ENCODE measurements around the gene PLEKHA7. TPM values are rescaled to one million over a fixed set of nuclear protein-coding genes. Genes with fewer than 3 reads are reported as not detected.

The PLEKHA7 gene
- total RNA-seq, 1 experiment from 2014 or later: 57.6 TPM

- intact Hi-C loops (cut with micrococcal nuclease; ENCODE audit: unreplicated experiment): loop anchor here (1.0 to 2.0 kb wide), 2 partner anchors 19 to 61 kb away; no protein-coding TSS in a partner anchor
- ChIA-PET POLR2A (no interaction called here), CTCF (interaction anchor here (1.6 kb wide), 1 partner anchor 61 kb away, joined by 8 read pairs; no protein-coding TSS in a partner anchor)
- Histone ChIP-seq H3K9me3 (no peaks in the 10 kb centered on the region), H3K36me3 (ENCODE audit: control insufficient read depth, insufficient read depth, low read length) (no peaks in the 10 kb centered on the region), H3K4me3 (ENCODE audit: low read depth, low read length) (no peak overlapping the region), H3K4me1 (peaks cover 11% of the 10 kb centered on the region), H3K27me3 (replicated peaks; ENCODE audit: control insufficient read depth, insufficient read depth, low read length) (no peaks in the 10 kb centered on the region)
- no peak for DNase-seq
- H3K36me3 Mint-ChIP-seq (ENCODE audit: insufficient read depth, unreplicated experiment): no peaks in the 10 kb centered on the region
- TF ChIP-seq CTCF (IDR thresholded peaks at IDR 0.05; ENCODE audit: insufficient read depth in 1 of 2, low read depth in 1 of 2, low read length in 1 of 2, severe bottlenecking in 1 of 2, unreplicated experiment in 1 of 2): no peak
- H3K27ac Mint-ChIP-seq (ENCODE audit: unreplicated experiment): peak overlapping the region; percentile 31
- H3K4me1 Mint-ChIP-seq (ENCODE audit: low read depth, unreplicated experiment): peaks cover 27% of the 10 kb centered on the region
- H3K9me3 Mint-ChIP-seq (ENCODE audit: unreplicated experiment): no peaks in the 10 kb centered on the region
- no TSS peak for BruUV-seq (replicated peaks)
- no peak overlapping the region for H3K4me3 Mint-ChIP-seq (ENCODE audit: unreplicated experiment)
- H3K27me3 Mint-ChIP-seq (ENCODE audit: insufficient read depth, unreplicated experiment): no peaks in the 10 kb centered on the region
Measured at GRCh38 chr11:16881766-16882165, 132.4 kb downstream of the PLEKHA7 start.

- peak; percentile 21 to 47 for TF ChIP-seq CTCF (IDR thresholded peaks at IDR 0.05; ENCODE audit: insufficient read depth in 1 of 2, low read depth in 1 of 2, low read length in 1 of 2, severe bottlenecking in 1 of 2, unreplicated experiment in 1 of 2)
- peak in 1 of 2 experiments; percentile 44 for DNase-seq
- CTCF ChIA-PET: interaction anchor here (1.6 kb wide), 1 partner anchor 61 kb away, joined by 8 read pairs; no protein-coding TSS in a partner anchor
- no peak overlapping the region for H3K4me3 Mint-ChIP-seq (ENCODE audit: unreplicated experiment)
- no TSS peak for BruUV-seq (replicated peaks)
- peaks cover 17% of the 10 kb centered on the region for H3K4me1 ChIP-seq
- POLR2A ChIA-PET: no interaction called here
- no peaks in the 10 kb centered on the region for H3K9me3 Mint-ChIP-seq (ENCODE audit: unreplicated experiment)
- intact Hi-C loops (cut with micrococcal nuclease; ENCODE audit: unreplicated experiment): loop anchor here (1.0 to 2.0 kb wide), 2 partner anchors 18 to 61 kb away; no protein-coding TSS in a partner anchor
- peak overlapping the region; percentile 31 for H3K27ac Mint-ChIP-seq (ENCODE audit: unreplicated experiment)
- no peaks in the 10 kb centered on the region for H3K27me3 Mint-ChIP-seq (ENCODE audit: insufficient read depth, unreplicated experiment)
- no peaks in the 10 kb centered on the region for H3K36me3 Mint-ChIP-seq (ENCODE audit: insufficient read depth, unreplicated experiment)
- no peaks in the 10 kb centered on the region for H3K36me3 ChIP-seq (ENCODE audit: control insufficient read depth, insufficient read depth, low read length)
- no peaks in the 10 kb centered on the region for H3K9me3 ChIP-seq
- H3K4me3 ChIP-seq (ENCODE audit: low read depth, low read length): no peak overlapping the region
- H3K4me1 Mint-ChIP-seq (ENCODE audit: low read depth, unreplicated experiment): peaks cover 32% of the 10 kb centered on the region
- H3K27me3 ChIP-seq (replicated peaks; ENCODE audit: control insufficient read depth, insufficient read depth, low read length): no peaks in the 10 kb centered on the region
Measured at GRCh38 chr11:16881074-16881709, 133.0 kb downstream of the PLEKHA7 start.

GRCh38 chr11:16880184-16880801 lies 133.9 kb downstream of the PLEKHA7 start:
- Mint-ChIP-seq H3K36me3 (ENCODE audit: insufficient read depth, unreplicated experiment) (no peaks in the 10 kb centered on the region), H3K9me3 (ENCODE audit: unreplicated experiment) (no peaks in the 10 kb centered on the region), H3K4me1 (ENCODE audit: low read depth, unreplicated experiment) (peaks cover 38% of the 10 kb centered on the region), H3K4me3 (ENCODE audit: unreplicated experiment) (no peak overlapping the region), H3K27ac (ENCODE audit: unreplicated experiment) (no peak overlapping the region), H3K27me3 (ENCODE audit: insufficient read depth, unreplicated experiment) (no peaks in the 10 kb centered on the region)
- no peaks in the 10 kb centered on the region for H3K36me3 ChIP-seq (ENCODE audit: control insufficient read depth, insufficient read depth, low read length)
- DNase-seq: no peak
- no TSS peak for BruUV-seq (replicated peaks)
- no peaks in the 10 kb centered on the region for H3K9me3 ChIP-seq
- peaks cover 26% of the 10 kb centered on the region for H3K4me1 ChIP-seq
- no peak for TF ChIP-seq CTCF (IDR thresholded peaks at IDR 0.05; ENCODE audit: insufficient read depth in 1 of 2, low read depth in 1 of 2, low read length in 1 of 2, severe bottlenecking in 1 of 2, unreplicated experiment in 1 of 2)
- intact Hi-C loops (cut with micrococcal nuclease; ENCODE audit: unreplicated experiment): loop anchor here (2.0 kb wide), 1 partner anchor 17 kb away; no protein-coding TSS in a partner anchor
- no peaks in the 10 kb centered on the region for H3K27me3 ChIP-seq (replicated peaks; ENCODE audit: control insufficient read depth, insufficient read depth, low read length)
- POLR2A ChIA-PET: no interaction called here
- no peak overlapping the region for H3K4me3 ChIP-seq (ENCODE audit: low read depth, low read length)
- CTCF ChIA-PET: no interaction called here

Data from Caco-2 (cell line).